GM19238 (cell line): ENCODE results near the gene CHMP4B.

ENCODE experiments used
- DNase-seq: peaks from one replicate; pipeline ENCODE4 v3.0.0; 2011; ENCODE audit warnings: low spot score; ENCODE audit not compliant: insufficient read length

CHMP4B gene

GRCh38 chr20:33894798-33895197 lies 83.7 kb downstream of the CHMP4B start:
- no peak for DNase-seq

GRCh38 chr20:33896509-33896908 lies 85.4 kb downstream of the CHMP4B start:
- no peak for DNase-seq

DNA sequence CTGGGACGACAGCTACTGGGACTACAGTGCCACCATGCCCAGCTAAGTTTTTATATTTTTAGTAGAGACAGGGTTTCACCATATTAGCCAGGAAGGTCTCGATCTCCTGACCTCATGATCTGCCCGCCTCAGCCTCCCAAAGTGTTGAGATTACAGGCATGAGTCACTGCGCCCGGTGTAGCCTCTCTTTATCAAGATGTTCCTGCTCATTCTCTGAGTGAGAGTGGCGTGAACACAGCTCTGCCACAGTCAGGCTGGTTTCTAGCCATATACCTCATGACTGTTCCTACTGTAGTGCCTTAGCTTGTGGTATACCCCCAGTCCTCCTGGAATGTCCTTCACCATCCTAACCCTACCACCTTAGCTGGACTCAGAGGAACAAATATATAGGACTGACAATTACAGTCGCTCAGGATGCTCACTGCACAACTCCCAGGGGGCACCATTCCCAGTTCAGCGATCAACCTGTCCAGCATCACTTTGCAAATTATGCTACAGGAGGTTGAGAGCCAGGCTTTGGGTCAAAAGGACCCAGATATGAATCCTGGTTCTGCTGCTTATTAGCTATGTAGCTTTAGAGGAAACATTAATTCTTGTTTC lies 86.3 kb downstream of the CHMP4B start:
- DNase-seq, result no peak

DNA sequence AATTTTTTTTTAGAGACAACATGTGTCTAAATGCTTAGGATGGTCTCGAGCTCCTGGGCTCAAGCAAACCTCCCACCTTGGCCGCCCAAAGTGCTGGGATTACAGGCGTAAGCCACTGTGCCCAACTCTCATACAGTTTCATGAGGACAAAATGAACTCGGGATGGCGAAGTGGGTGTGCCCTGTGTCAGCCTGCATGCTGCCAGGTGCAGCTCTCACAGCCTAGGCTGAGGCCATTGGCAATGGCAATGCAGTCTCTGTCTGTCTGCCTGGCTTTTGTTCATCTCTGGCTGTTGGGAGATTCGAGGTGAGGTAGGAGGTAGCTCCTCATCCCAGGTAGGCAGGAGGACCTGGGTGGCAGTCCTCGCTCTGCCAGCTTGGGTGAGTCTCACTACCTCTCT lies 88.0 kb downstream of the CHMP4B start:
- no peak for DNase-seq

DNA sequence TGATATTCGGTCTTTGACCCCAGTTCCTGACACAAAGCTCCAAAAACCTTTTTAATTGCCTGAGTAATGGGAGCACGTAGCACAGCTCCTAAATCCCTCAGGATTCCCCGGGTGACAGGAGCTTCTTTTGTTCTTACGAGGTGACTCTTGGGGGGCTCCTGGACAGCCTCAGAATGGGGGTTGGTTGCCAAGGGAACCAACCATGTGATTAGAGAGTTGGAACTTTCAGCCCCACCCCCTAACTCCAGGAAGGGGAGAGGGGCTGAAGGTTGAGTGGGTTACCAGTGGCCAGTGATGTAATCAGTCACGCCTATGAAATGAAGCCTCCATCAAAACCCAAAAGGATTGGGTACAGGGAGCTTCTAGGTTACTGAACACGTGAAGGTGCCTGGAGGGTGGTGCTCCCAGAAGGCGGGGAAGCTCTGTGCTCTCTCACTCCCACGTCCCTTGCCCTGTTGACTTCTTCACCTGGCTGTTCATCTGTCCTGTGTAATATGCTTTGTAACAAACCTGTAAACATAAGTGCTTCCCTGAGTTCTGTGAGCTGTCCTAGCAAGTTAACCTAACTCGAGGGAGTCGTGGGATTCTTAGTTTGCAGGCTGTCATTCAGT lies 89.5 kb downstream of the CHMP4B start:
- no peak for DNase-seq

DNA sequence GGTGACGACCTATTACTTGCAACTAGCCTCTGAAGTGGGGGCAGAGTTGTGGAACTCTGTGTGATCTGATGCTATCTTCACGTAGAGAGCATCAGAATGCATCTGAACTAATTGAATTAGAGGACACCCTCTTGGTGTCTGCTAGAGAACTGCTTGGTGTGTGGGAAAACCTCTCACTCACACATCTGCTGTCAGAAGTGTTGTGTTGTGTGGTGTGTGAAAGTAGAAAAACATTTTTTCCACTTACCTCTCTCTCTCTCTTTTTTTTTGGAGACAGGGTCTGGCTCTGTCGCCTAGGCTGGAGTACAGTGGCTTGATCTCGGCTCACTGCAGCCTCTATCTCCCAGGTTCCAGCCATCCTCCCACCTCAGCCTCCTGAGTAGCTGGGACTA lies 90.0 kb downstream of the CHMP4B start:
- DNase-seq, result no peak

- no peak for DNase-seq
Measured at GRCh38 chr20:33902011-33902410, 90.9 kb downstream of the CHMP4B start.
